D721Med (cell line): ENCODE measurements around the gene MUL1.

Experiments used
- DNase-seq: peaks from one replicate; pipeline ENCODE4 v3.0.0; 2011; ENCODE audit warnings: low spot score; ENCODE audit not compliant: insufficient read length
- FAIRE-seq: peaks from 2 replicates; lab custom pipeline; 2011; peaks lifted over from hg19 to GRCh38; lab: Jason Lieb, UNC
- CTCF ChIP-seq: IDR thresholded peaks from 2 replicates; pipeline ENCODE4 v1.5.1; 2012; ENCODE audit warnings: mild to moderate bottlenecking, control low read depth; ENCODE audit not compliant: insufficient read depth; ENCODE audit errors: missing control alignments

Gene MUL1

DNA sequence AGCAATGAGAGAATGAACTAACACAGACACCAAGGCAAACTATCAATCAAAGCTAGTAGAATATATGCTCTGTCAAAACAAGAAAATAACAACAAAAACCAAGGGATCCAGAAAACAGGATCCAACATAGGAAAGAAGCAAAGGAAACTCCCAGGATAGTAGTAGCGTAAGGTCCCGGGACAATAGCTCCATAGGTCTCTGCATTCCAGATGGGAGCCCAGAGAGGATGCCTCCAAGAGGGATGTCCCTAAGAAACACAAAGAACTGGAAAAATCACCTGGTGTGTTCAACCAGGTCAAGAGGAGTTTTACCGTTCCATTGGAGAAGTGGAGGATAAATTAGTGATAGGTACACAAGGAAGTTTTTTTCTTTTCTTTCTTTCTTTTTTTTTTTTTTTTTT lies 38.7 kb upstream of the MUL1 start:
- DNase-seq (no peak), FAIRE-seq (no peak)
- TF ChIP-seq CTCF = no peak

GRCh38 chr1:20540281-20540680 lies 32.3 kb upstream of the MUL1 start:
- FAIRE-seq (no peak), DNase-seq (no peak)
- no peak for TF ChIP-seq CTCF

DNA sequence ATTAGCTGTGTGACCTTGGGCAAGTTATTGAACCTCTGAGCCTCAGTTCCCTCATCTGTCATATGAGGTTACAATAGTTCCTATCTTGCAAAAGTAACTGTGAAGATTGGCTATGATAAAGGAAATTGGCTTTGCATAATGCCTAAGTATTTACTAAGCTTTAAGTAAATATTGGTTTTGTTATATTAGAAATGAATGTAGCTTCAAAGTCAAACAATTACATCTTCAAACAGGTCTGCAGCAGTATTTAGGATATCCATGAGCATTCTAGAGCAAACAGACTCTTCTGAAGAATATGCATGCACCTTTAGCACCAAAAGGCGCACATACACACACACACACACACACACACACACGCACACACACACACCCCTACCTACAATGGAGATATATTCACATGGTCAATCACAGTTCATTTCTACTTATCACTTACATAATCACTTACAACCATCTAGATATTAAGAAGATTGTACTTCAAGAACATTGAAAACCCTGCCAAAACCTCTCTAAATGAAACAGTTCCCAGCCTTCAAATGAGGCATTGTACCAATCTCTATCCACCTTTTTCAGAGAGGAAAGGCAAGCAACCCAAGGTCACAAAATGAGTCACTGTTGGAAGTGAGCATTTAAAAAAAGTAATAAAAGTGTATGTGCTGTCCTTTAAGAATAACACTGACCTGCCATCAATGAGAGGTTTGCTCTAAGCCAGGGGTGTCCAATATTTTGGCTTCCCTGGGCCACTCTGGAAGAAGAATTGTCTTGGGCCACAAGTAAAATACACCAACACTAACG lies 31.0 kb upstream of the MUL1 start:
- no peak for FAIRE-seq
- no peak for TF ChIP-seq CTCF
- no peak for DNase-seq

DNA sequence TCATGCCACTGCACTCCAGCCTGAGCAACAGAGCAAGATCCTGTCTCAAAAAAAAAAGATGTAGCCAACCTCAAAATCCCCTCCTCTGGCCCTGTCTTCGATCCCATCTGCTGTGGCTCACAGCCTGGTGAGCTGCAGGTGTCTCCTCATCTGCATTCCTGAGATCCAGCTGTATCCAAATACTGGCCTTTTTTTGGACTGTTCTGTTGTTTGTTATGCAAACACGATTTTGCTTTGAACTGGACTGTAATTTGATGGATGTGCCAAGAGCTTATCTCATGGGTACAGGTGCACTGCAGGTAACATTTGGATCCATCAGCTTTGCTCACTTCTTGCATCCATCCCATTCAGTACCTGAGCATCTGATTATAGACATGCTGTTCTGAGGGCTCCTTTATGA lies 30.3 kb upstream of the MUL1 start:
- DNase-seq (no peak), FAIRE-seq (no peak)
- no peak for TF ChIP-seq CTCF

- no peak for TF ChIP-seq CTCF
- no peak for DNase-seq
- FAIRE-seq = no peak
Measured at GRCh38 chr1:20534659-20535417, 26.9 kb upstream of the MUL1 start.

GRCh38 chr1:20533635-20534034 lies 25.7 kb upstream of the MUL1 start:
- no peak for TF ChIP-seq CTCF
- FAIRE-seq = no peak
- DNase-seq = no peak

GRCh38 chr1:20530901-20531300 lies 22.9 kb upstream of the MUL1 start:
- no peak for TF ChIP-seq CTCF
- no peak for DNase-seq
- no peak for FAIRE-seq
